Measurements from ENCODE around the gene VIPR1.

DNA sequence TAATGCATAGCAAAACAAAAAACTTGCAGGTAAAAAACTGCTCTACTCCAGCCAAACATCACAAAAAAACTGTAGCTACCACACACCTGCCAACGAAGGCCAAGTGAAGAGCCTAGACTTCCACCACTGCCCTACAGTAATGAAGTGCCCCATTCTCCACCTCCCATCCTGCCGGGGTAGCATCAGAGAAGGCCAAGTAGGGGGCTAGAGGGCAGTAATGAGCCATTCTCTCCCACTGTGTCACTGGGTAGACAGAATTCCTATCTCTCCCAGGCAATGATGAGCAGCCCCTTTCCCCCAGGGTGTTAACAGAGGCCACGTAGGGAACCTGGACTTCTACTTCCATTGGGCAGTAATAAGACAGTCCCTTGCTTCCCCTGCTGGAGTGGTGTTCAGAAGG lies 69.8 kb downstream of the VIPR1 start:
- TF ChIP-seq TAF1 (IDR thresholded peaks at IDR 0.05; ENCODE audit: borderline replicate concordance, insufficient read depth, low read length), result no peak
- TF ChIP-seq POLR2AphosphoS5 (IDR thresholded peaks at IDR 0.05; ENCODE audit: low read depth, low read length), result no peak
